GM10248 (cell line): ENCODE data around the gene AMBRA1.

ENCODE experiments used
- CTCF ChIA-PET: fragments of 300-600 bp; sonication (Branson Sonifier 250); formaldehyde crosslinking; extraction: SDS; loops from one replicate; lab custom pipeline; 2021; ENCODE audit warnings: antibody characterized with exemption; lab: Yijun Ruan, JAX
- POLR2A ChIA-PET: fragments of 350-650 bp; sonication (Branson Sonifier 250); formaldehyde crosslinking; extraction: SDS; loops from one replicate; lab custom pipeline; 2020; ENCODE audit warnings: antibody characterized with exemption; lab: Yijun Ruan, JAX
- DNase-seq: peaks from one replicate; pipeline ENCODE4 v3.0.0; 2012; ENCODE audit errors: extremely low spot score
- CTCF ChIP-seq: IDR thresholded peaks from 2 replicates; pipeline ENCODE4 v1.5.1; 2012; ENCODE audit warnings: mild to moderate bottlenecking, low read depth; ENCODE audit errors: extremely low read depth, missing control alignments, control extremely low read depth

The AMBRA1 gene

GRCh38 chr11:46554213-46555147 lies 39.3 kb downstream of the AMBRA1 start:
- no peak for DNase-seq
- CTCF ChIA-PET, result interaction anchor here (0.7 to 4.6 kb wide), 7 partner anchors 11 to 164 kb away, joined by 3 to 18 read pairs (median 7); partner anchors contain the start of genes ATG13, CHRM4 and HARBI1
- POLR2A ChIA-PET, result no interaction called here
- TF ChIP-seq CTCF, result no peak

- POLR2A ChIA-PET, result no interaction called here
- no peak for DNase-seq
- no peak for TF ChIP-seq CTCF
- CTCF ChIA-PET, result interaction anchor here (0.7 to 2.5 kb wide), 4 partner anchors 13 to 64 kb away, joined by 3 to 9 read pairs (median 6); partner anchors contain the start of genes ATG13 and HARBI1
These were observed 40.0 kb downstream of the AMBRA1 start for GRCh38 chr11:46553814-46554212.

- ChIA-PET POLR2A (interaction anchor here (0.7 kb wide), 1 partner anchor 162 kb away, joined by 5 read pairs; no protein-coding TSS in a partner anchor), CTCF (interaction anchor here (1.4 to 1.9 kb wide), 3 partner anchors 21 to 190 kb away, joined by 3 to 5 read pairs (median 4); no protein-coding TSS in a partner anchor)
- TF ChIP-seq CTCF, result no peak
- no peak for DNase-seq
These were observed 42.6 kb downstream of the AMBRA1 start for GRCh38 chr11:46551261-46551660.

GRCh38 chr11:46547579-46547978 lies 46.2 kb downstream of the AMBRA1 start:
- no peak for DNase-seq
- POLR2A ChIA-PET, result interaction anchor here (0.6 to 0.7 kb wide), 2 partner anchors 8 to 14 kb away, joined by 3 read pairs; no protein-coding TSS in a partner anchor
- no peak for TF ChIP-seq CTCF
- CTCF ChIA-PET, result interaction anchor here (1.4 to 4.4 kb wide), 6 partner anchors 8 to 57 kb away, joined by 3 to 18 read pairs (median 4); no protein-coding TSS in a partner anchor

- no peak for TF ChIP-seq CTCF
- CTCF ChIA-PET, result interaction anchor here (0.7 to 1.4 kb wide), 4 partner anchors 62 to 196 kb away, joined by 3 read pairs; partner anchors contain the start of gene DGKZ
- POLR2A ChIA-PET, result no interaction called here
These were observed 50.3 kb downstream of the AMBRA1 start for GRCh38 chr11:46543564-46543963.

GRCh38 chr11:46541593-46542371 lies 52.0 kb downstream of the AMBRA1 start:
- POLR2A ChIA-PET, result no interaction called here
- no peak for DNase-seq
- TF ChIP-seq CTCF, result no peak
- CTCF ChIA-PET, result interaction anchor here (1.1 to 3.3 kb wide), 8 partner anchors 12 to 153 kb away, joined by 3 to 12 read pairs (median 7); partner anchors contain the start of gene ATG13

More at GRCh38 chr11:46543564-46543963, 50.3 kb downstream of the AMBRA1 start:
- DNase-seq, result no peak
